ENCODE results near the gene CENPP.

Gene CENPP

GRCh38 chr9:92665836-92666235 is 340.1 kb downstream of the CENPP start:
- Histone ChIP-seq H3K4me2 (ENCODE audit: low read depth, low read length, poor library complexity, severe bottlenecking) (no peak overlapping the region), H3F3A (ENCODE audit: insufficient read depth) (no peaks in the 10 kb centered on the region), H3K27ac (ENCODE audit: low read depth, low read length) (no peak overlapping the region), H3K79me2 (ENCODE audit: insufficient read depth, low read length) (peaks cover 90% of the 10 kb centered on the region), H3K9me2 (replicated peaks; ENCODE audit: insufficient read depth, low read length) (no peaks in the 10 kb centered on the region), H3K9me3 (ENCODE audit: insufficient read depth, low read length) (no peaks in the 10 kb centered on the region), H3K9ac (ENCODE audit: low read length) (no peak overlapping the region), H4K20me1 (ENCODE audit: low read depth, low read length) (no peaks in the 10 kb centered on the region; the same call in 1 of the 2 replicates), H3K27me3 (ENCODE audit: low read length) (no peaks in the 10 kb centered on the region), H3K36me3 (ENCODE audit: low read length) (no peaks in the 10 kb centered on the region), H2AFZ (ENCODE audit: low read depth, low read length, severe bottlenecking) (no peak overlapping the region), H3K4me3 (ENCODE audit: insufficient read depth, low read length, poor library complexity, severe bottlenecking) (no peak overlapping the region)
- TF ChIP-seq CTCF (IDR thresholded peaks at IDR 0.05; ENCODE audit: insufficient read depth, low read length, poor library complexity, severe bottlenecking) = no peak
- no peak for TF ChIP-seq EZH2phosphoT487 (conservative IDR thresholded peaks at IDR 0.05; ENCODE audit: low read length)

GRCh38 chr9:92666236-92666635 is 340.5 kb downstream of the CENPP start:
- Histone ChIP-seq H3K27ac (ENCODE audit: low read depth, low read length) (no peak overlapping the region), H3K9me2 (replicated peaks; ENCODE audit: insufficient read depth, low read length) (no peaks in the 10 kb centered on the region), H3F3A (ENCODE audit: insufficient read depth) (no peaks in the 10 kb centered on the region), H3K4me2 (ENCODE audit: low read depth, low read length, poor library complexity, severe bottlenecking) (no peak overlapping the region), H3K4me3 (ENCODE audit: insufficient read depth, low read length, poor library complexity, severe bottlenecking) (no peak overlapping the region), H3K9me3 (ENCODE audit: insufficient read depth, low read length) (no peaks in the 10 kb centered on the region), H3K9ac (ENCODE audit: low read length) (no peak overlapping the region), H3K27me3 (ENCODE audit: low read length) (no peaks in the 10 kb centered on the region), H4K20me1 (ENCODE audit: low read depth, low read length) (no peaks in the 10 kb centered on the region), H3K36me3 (ENCODE audit: low read length) (no peaks in the 10 kb centered on the region), H2AFZ (ENCODE audit: low read depth, low read length, severe bottlenecking) (no peak overlapping the region), H3K79me2 (ENCODE audit: insufficient read depth, low read length) (peaks cover 90% of the 10 kb centered on the region)
- no peak for TF ChIP-seq CTCF (IDR thresholded peaks at IDR 0.05; ENCODE audit: insufficient read depth, low read length, poor library complexity, severe bottlenecking)
- TF ChIP-seq EZH2phosphoT487 (conservative IDR thresholded peaks at IDR 0.05; ENCODE audit: low read length) = no peak

GRCh38 chr9:92666912-92667532 is 341.3 kb downstream of the CENPP start:
- Histone ChIP-seq H3K4me3 (ENCODE audit: insufficient read depth, low read length, poor library complexity, severe bottlenecking) (no peak overlapping the region), H3K27me3 (ENCODE audit: low read length) (no peaks in the 10 kb centered on the region), H2AFZ (ENCODE audit: low read depth, low read length, severe bottlenecking) (no peak overlapping the region), H3K27ac (ENCODE audit: low read depth, low read length) (no peak overlapping the region), H3K4me2 (ENCODE audit: low read depth, low read length, poor library complexity, severe bottlenecking) (no peak overlapping the region), H3K9me2 (replicated peaks; ENCODE audit: insufficient read depth, low read length) (no peaks in the 10 kb centered on the region), H3K36me3 (ENCODE audit: low read length) (no peaks in the 10 kb centered on the region), H3K79me2 (ENCODE audit: insufficient read depth, low read length) (peaks cover 84% of the 10 kb centered on the region), H3K9me3 (ENCODE audit: insufficient read depth, low read length) (no peaks in the 10 kb centered on the region), H3K9ac (ENCODE audit: low read length) (no peak overlapping the region), H3F3A (ENCODE audit: insufficient read depth) (no peaks in the 10 kb centered on the region), H4K20me1 (ENCODE audit: low read depth, low read length) (no peaks in the 10 kb centered on the region)
- TF ChIP-seq CTCF (IDR thresholded peaks at IDR 0.05; ENCODE audit: insufficient read depth, low read length, poor library complexity, severe bottlenecking) (no peak), EZH2phosphoT487 (conservative IDR thresholded peaks at IDR 0.05; ENCODE audit: low read length) (no peak)
